Smooth muscle cell (in vitro differentiated cells): Measurements from ENCODE around the gene TASP1. TPM values are rescaled to one million over a fixed set of nuclear protein-coding genes. Genes with fewer than 3 reads are reported as not detected.

ENCODE experiments used
- DNase-seq: peaks from one replicate; lab custom pipeline; 2025; ENCODE audit not compliant: unreplicated experiment; lab: John Stamatoyannopoulos, UW
- H2AFZ ChIP-seq: fragments of 200-600 bp; sonication (generic); 2 replicates; pipeline ENCODE4 v1.6.0; 2016; ENCODE audit warnings: antibody characterized with exemption, low read depth, mild to moderate bottlenecking
- H3F3A ChIP-seq: fragments of 200-600 bp; sonication (generic); 2 replicates; pipeline ENCODE4 v1.6.0; 2017; ENCODE audit warnings: antibody characterized with exemption, low read depth
- H3K27ac ChIP-seq: fragments of 200-600 bp; sonication (generic); 2 replicates; pipeline ENCODE4 v1.5.1; 2016; ENCODE audit warnings: low read depth, mild to moderate bottlenecking
- H3K27me3 ChIP-seq: fragments of 200-600 bp; sonication (generic); 2 replicates; pipeline ENCODE4 v1.6.1; 2016; ENCODE audit warnings: low read depth, mild to moderate bottlenecking
- H3K36me3 ChIP-seq: fragments of 200-600 bp; sonication (generic); 2 replicates; pipeline ENCODE4 v1.5.1; 2016; ENCODE audit warnings: low read depth
- H3K4me1 ChIP-seq: fragments of 200-600 bp; sonication (generic); 2 replicates; pipeline ENCODE4 v1.5.1; 2016; ENCODE audit warnings: low read depth
- H3K4me2 ChIP-seq: fragments of 200-600 bp; sonication (generic); 2 replicates; pipeline ENCODE4 v1.6.0; 2016; ENCODE audit warnings: mild to moderate bottlenecking
- H3K4me3 ChIP-seq: fragments of 200-600 bp; sonication (generic); 2 replicates; pipeline ENCODE4 v1.5.1; 2016; ENCODE audit warnings: mild to moderate bottlenecking
- H3K79me2 ChIP-seq: fragments of 200-600 bp; sonication (generic); 2 replicates; pipeline ENCODE4 v1.6.0; 2016; ENCODE audit warnings: low read depth, mild to moderate bottlenecking
- H3K9ac ChIP-seq: fragments of 200-600 bp; sonication (generic); 2 replicates; pipeline ENCODE4 v1.6.0; 2016; ENCODE audit warnings: low read depth
- H3K9me3 ChIP-seq: fragments of 200-600 bp; sonication (generic); replicated peaks from 2 replicates; pipeline ENCODE4 v1.5.1; 2016; ENCODE audit warnings: low read depth
- H4K20me1 ChIP-seq: fragments of 200-600 bp; sonication (generic); 2 replicates; pipeline ENCODE4 v1.6.0; 2016; ENCODE audit warnings: low read depth
- WGBS: methylation state at CpG from one replicate; pipeline ENCODE4 v1.1.7; 2016; ENCODE audit warnings: low lambda C conversion rate; 5-methylcytosine and 5-hydroxymethylcytosine counted together
- polyA plus RNA-seq: library from polyadenylated mRNA; unstranded; fragments of >200 nt; fragmentation: Nextera tagmentation; extraction: Ambion mirVana; gene quantifications from 2 replicates; pipeline ENCODE4 v1.2.1, GENCODE V29; 2016
- total RNA-seq: library from RNA; depleted of rRNA; stranded (reverse); fragments of >200 nt; gene quantifications from 2 replicates; pipeline ENCODE4 v1.2.3, GENCODE V29; 2014
- TF ChIP-seq, protein P1 (sequence below): fragments of 200-600 bp; sonication (generic); IDR thresholded peaks from 2 replicates; pipeline ENCODE4 v1.5.1; 2017; ENCODE audit warnings: borderline replicate concordance, mild to moderate bottlenecking, antibody characterized with exemption; ENCODE audit not compliant: insufficient read depth, poor library complexity, severe bottlenecking

TASP1 gene
- total and polyA plus RNA-seq, 2 experiments from 2014 or later: 6.4 to 17.5 TPM

DNA sequence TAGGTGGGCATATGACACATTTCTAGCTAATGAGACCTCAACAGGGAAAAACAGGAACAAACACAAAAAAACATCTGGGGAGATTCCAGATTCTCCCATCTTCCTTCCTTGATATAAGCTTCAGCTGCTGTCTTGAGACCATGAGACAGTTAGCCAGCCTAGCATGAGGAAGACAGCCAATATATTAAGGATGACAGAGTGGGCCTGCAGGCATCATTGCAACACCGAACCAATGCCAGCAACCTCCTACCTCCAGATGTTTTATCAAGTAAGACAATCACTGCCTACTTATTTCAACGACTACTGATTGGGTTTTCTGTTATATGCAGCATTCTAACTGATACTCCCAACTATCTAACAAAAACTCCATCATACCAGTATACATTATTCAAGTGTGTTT is 298.6 kb downstream of the TASP1 start:
- no peak overlapping the region for H3K27ac ChIP-seq
- H3K4me3 ChIP-seq: no peak overlapping the region
- H2AFZ ChIP-seq: no peak overlapping the region
- no peaks in the 10 kb centered on the region for H3K79me2 ChIP-seq
- no peak overlapping the region for H3K9ac ChIP-seq
- H3K4me2 ChIP-seq: no peak overlapping the region
- peaks cover 3% of the 10 kb centered on the region for H3F3A ChIP-seq
- 65% methylated on average over 2 of the region's 2 CpGs for WGBS
- no peak for DNase-seq
- no peaks in the 10 kb centered on the region for H3K27me3 ChIP-seq
- TF ChIP-seq, protein P1, sequence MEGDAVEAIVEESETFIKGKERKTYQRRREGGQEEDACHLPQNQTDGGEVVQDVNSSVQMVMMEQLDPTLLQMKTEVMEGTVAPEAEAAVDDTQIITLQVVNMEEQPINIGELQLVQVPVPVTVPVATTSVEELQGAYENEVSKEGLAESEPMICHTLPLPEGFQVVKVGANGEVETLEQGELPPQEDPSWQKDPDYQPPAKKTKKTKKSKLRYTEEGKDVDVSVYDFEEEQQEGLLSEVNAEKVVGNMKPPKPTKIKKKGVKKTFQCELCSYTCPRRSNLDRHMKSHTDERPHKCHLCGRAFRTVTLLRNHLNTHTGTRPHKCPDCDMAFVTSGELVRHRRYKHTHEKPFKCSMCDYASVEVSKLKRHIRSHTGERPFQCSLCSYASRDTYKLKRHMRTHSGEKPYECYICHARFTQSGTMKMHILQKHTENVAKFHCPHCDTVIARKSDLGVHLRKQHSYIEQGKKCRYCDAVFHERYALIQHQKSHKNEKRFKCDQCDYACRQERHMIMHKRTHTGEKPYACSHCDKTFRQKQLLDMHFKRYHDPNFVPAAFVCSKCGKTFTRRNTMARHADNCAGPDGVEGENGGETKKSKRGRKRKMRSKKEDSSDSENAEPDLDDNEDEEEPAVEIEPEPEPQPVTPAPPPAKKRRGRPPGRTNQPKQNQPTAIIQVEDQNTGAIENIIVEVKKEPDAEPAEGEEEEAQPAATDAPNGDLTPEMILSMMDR: no peak
- no peaks in the 10 kb centered on the region for H3K9me3 ChIP-seq
- no peaks in the 10 kb centered on the region for H4K20me1 ChIP-seq
- no peaks in the 10 kb centered on the region for H3K36me3 ChIP-seq
- no peaks in the 10 kb centered on the region for H3K4me1 ChIP-seq

Other genes with a start within 250 kb of the TASP1 start
- 9.3 and 10.7 TPM in 2 replicates for gene ESF1, start 146.0 kb upstream of the TASP1 start, total RNA-seq
- gene ESF1, start 146.0 kb upstream of the TASP1 start, polyA plus RNA-seq: 5.6 and 7.6 TPM in 2 replicates
- gene NDUFAF5, start 146.1 kb upstream of the TASP1 start, total RNA-seq: 15.1 and 19.6 TPM in 2 replicates
- 23.7 and 27.9 TPM in 2 replicates for gene NDUFAF5, start 146.1 kb upstream of the TASP1 start, polyA plus RNA-seq